GM12874 (cell line): ENCODE measurements around the gene HIVEP3.

ENCODE experiments used
- TF ChIP-seq, protein P1 (sequence below): IDR thresholded peaks from 2 replicates; pipeline ENCODE4 v1.5.1; 2011; ENCODE audit warnings: low read depth, mild to moderate bottlenecking, control low read depth, low read length, moderate library complexity; ENCODE audit not compliant: insufficient read depth

The HIVEP3 gene

DNA sequence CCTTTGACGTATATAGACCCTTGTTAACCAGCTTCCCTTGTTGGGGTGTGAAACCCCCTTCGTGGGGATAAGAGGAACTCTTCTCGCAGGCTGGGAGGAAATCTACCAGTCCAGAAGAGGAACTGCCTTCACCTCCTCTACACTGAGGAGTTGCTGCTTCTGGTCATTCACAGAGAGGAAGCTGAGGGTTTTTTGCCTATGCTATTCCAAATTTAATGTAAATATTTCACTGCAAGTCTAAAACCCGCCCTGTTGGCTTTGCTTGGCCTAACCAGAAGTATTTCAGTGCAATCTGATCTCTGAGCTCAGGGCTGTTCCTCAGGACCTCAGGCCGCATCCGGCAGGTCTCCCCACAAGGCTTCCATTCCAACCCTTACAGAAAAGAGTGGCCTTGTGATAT, 150.1 kb downstream of the HIVEP3 start:
- TF ChIP-seq, protein P1, sequence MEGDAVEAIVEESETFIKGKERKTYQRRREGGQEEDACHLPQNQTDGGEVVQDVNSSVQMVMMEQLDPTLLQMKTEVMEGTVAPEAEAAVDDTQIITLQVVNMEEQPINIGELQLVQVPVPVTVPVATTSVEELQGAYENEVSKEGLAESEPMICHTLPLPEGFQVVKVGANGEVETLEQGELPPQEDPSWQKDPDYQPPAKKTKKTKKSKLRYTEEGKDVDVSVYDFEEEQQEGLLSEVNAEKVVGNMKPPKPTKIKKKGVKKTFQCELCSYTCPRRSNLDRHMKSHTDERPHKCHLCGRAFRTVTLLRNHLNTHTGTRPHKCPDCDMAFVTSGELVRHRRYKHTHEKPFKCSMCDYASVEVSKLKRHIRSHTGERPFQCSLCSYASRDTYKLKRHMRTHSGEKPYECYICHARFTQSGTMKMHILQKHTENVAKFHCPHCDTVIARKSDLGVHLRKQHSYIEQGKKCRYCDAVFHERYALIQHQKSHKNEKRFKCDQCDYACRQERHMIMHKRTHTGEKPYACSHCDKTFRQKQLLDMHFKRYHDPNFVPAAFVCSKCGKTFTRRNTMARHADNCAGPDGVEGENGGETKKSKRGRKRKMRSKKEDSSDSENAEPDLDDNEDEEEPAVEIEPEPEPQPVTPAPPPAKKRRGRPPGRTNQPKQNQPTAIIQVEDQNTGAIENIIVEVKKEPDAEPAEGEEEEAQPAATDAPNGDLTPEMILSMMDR = no peak

DNA sequence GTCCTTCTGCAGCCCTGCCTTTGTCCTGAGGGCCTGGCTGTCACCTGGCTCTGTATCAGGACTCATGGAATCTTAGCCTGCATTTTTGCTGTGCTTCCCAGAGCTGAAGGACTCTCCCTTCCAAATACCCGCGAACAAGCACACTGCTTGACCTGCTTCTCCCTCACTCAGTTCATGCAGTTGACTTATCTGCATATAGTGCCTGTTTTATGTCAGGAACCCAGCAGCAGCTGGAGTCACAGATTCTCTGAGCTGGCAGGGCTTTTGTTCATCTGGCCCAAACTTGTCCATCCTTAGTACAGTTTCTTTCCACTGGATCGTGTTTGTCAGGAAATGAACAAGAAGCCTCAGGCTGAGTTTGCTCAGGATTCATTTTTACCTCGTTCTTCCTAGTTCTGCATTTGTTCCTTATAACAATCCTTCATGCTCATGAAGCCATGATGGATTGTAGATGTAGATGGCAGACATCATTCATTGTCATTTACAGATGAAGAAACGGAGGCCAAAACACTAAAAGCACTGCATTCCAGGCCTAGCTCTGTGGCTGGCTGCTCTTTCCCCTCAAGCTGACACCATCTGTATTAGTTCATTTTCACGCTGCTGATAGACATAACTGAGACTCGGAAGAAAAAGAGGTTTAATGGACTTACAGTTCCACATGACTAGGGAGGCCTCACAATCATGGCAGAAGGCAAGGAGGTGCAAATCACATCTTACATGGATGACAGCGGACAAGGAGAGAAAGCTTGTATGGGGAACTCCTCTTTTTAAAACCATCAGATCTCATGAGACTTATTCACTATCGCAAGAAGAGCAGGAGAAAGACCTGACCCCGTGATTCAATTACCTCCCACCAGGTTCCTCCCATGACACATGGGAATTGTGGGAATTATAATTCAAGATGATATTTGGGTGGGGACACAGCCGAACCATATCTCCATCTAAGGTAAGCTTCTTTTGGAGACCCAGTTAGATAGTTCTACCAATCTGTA, 150.9 kb downstream of the HIVEP3 start:
- TF ChIP-seq, protein P1 = no peak

DNA sequence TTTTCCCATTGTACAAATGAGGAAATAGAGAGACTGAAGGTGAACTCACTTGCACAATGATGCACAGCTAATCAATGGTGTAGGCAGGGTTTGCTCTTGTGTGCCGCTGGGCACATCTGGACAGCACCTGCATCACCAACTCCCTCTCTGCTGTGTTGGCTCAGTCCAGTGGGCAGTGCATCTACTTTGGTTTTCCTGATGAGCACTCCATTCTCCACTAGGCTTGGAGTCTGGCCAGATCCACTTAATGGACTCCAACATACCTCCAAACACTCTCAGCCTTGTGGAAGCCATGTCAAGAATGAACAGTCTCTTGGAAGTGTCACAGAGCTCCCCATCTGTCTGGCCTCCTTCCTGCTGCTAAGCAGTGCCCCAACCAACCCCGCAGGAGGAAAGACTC, 152.2 kb downstream of the HIVEP3 start:
- TF ChIP-seq, protein P1 = no peak

DNA sequence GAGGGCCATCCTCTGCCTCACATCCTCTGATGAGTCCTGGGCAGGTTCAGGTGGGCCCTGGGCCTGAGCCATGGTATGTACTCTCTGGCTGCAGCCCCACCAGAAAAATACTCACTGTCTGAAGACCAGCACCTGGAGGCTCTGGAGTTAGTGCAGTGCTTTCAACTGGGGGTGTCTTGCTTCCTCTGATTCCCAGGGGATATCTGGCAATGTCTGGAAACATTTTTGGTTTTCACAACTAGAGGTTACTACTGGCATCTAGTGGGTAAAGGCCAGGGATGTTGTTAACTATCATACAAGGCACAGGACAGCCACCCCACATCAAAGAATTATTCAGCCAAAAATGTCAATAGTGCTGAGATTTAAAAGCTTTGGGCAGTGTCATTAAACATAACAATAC, 152.7 kb downstream of the HIVEP3 start:
- TF ChIP-seq, protein P1 = no peak

DNA sequence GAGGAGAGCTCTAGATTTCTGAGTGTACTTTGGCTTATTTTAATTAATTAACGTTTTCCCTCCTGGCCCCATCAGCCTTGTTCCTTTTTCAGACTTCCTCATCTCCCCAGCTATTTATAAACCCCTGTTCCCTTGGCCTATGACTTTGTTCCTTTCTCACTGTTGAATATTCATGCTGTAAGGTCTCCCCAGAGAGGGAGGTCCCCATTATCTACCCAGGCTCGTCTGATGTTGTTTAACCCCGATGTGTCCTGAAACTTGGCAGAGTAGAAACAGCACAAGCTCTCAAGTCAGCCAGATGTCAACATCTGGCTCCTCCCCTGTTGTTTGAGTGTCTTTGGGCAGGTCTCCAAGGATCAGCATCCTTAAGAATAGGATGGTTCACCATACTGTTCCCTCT, 153.6 kb downstream of the HIVEP3 start:
- TF ChIP-seq, protein P1 = no peak

DNA sequence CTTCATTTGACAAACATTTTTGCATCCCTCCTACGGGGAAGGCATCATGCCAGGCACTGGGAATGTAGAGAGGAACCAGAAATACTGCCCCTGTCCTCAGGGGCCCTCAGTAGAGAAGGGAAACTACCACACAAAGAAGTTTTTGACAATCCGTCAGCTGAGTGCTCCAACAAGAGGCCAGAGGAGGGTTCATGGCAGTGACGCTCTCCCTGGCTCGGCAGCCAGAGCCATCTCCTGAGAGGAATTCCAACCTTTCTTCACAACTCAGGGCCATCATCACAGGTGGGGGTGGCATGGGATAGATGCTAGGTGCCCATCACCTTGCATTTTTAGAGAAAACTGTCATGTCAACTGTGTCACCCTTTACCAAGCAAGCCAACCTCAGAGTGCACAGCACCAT, 154.1 kb downstream of the HIVEP3 start:
- TF ChIP-seq, protein P1 = no peak

GRCh38 chr1:41762777-41763176, 155.9 kb downstream of the HIVEP3 start:
- TF ChIP-seq, protein P1 = no peak
